ENCODE results near the gene TRIML1.
"Not testable (repeated sequence)": the region's sequence is repeated elsewhere in the genome, so short reads cannot be mapped to it uniquely, and the experiment has no call there.

- not testable (repeated sequence) for TF ChIP-seq CTCF, POLR2A (IDR thresholded peaks at IDR 0.05)
These were observed 20.4 kb downstream of the TRIML1 start for GRCh38 chr4:188159513-188160226.

Data from adrenal gland (tissue), 5 donors.